Smooth muscle cell (in vitro differentiated cells): ENCODE data around the gene PIEZO1. TPM values are rescaled to one million over a fixed set of nuclear protein-coding genes. Genes with fewer than 3 reads are reported as not detected.

Experiments
- DNase-seq: peaks from one replicate; lab custom pipeline; 2025; ENCODE audit not compliant: unreplicated experiment; lab: John Stamatoyannopoulos, UW
- H2AFZ ChIP-seq: fragments of 200-600 bp; sonication (generic); 2 replicates; pipeline ENCODE4 v1.6.0; 2016; ENCODE audit warnings: antibody characterized with exemption, low read depth, mild to moderate bottlenecking
- H3F3A ChIP-seq: fragments of 200-600 bp; sonication (generic); 2 replicates; pipeline ENCODE4 v1.6.0; 2017; ENCODE audit warnings: antibody characterized with exemption, low read depth
- H3K27ac ChIP-seq: fragments of 200-600 bp; sonication (generic); 2 replicates; pipeline ENCODE4 v1.5.1; 2016; ENCODE audit warnings: low read depth, mild to moderate bottlenecking
- H3K27me3 ChIP-seq: fragments of 200-600 bp; sonication (generic); 2 replicates; pipeline ENCODE4 v1.6.1; 2016; ENCODE audit warnings: low read depth, mild to moderate bottlenecking
- H3K36me3 ChIP-seq: fragments of 200-600 bp; sonication (generic); 2 replicates; pipeline ENCODE4 v1.5.1; 2016; ENCODE audit warnings: low read depth
- H3K4me1 ChIP-seq: fragments of 200-600 bp; sonication (generic); 2 replicates; pipeline ENCODE4 v1.5.1; 2016; ENCODE audit warnings: low read depth
- H3K4me2 ChIP-seq: fragments of 200-600 bp; sonication (generic); 2 replicates; pipeline ENCODE4 v1.6.0; 2016; ENCODE audit warnings: mild to moderate bottlenecking
- H3K4me3 ChIP-seq: fragments of 200-600 bp; sonication (generic); 2 replicates; pipeline ENCODE4 v1.5.1; 2016; ENCODE audit warnings: mild to moderate bottlenecking
- H3K79me2 ChIP-seq: fragments of 200-600 bp; sonication (generic); 2 replicates; pipeline ENCODE4 v1.6.0; 2016; ENCODE audit warnings: low read depth, mild to moderate bottlenecking
- H3K9ac ChIP-seq: fragments of 200-600 bp; sonication (generic); 2 replicates; pipeline ENCODE4 v1.6.0; 2016; ENCODE audit warnings: low read depth
- H3K9me3 ChIP-seq: fragments of 200-600 bp; sonication (generic); replicated peaks from 2 replicates; pipeline ENCODE4 v1.5.1; 2016; ENCODE audit warnings: low read depth
- H4K20me1 ChIP-seq: fragments of 200-600 bp; sonication (generic); 2 replicates; pipeline ENCODE4 v1.6.0; 2016; ENCODE audit warnings: low read depth
- WGBS: methylation state at CpG from one replicate; pipeline ENCODE4 v1.1.7; 2016; ENCODE audit warnings: low lambda C conversion rate; 5-methylcytosine and 5-hydroxymethylcytosine counted together
- polyA plus RNA-seq: library from polyadenylated mRNA; unstranded; fragments of >200 nt; fragmentation: Nextera tagmentation; extraction: Ambion mirVana; gene quantifications from 2 replicates; pipeline ENCODE4 v1.2.1, GENCODE V29; 2016
- total RNA-seq: library from RNA; depleted of rRNA; stranded (reverse); fragments of >200 nt; gene quantifications from 2 replicates; pipeline ENCODE4 v1.2.3, GENCODE V29; 2014
- TF ChIP-seq, protein P1 (sequence below): fragments of 200-600 bp; sonication (generic); IDR thresholded peaks from 2 replicates; pipeline ENCODE4 v1.5.1; 2017; ENCODE audit warnings: borderline replicate concordance, mild to moderate bottlenecking, antibody characterized with exemption; ENCODE audit not compliant: insufficient read depth, poor library complexity, severe bottlenecking

PIEZO1 gene
- total and polyA plus RNA-seq, 2 experiments from 2014 or later: 62.1 to 70.9 TPM

GRCh38 chr16:88820385-88821025, 35.5 kb upstream of the PIEZO1 start:
- no peak overlapping the region for H3K4me3 ChIP-seq
- H3K36me3 ChIP-seq: no peaks in the 10 kb centered on the region
- no peaks in the 10 kb centered on the region for H4K20me1 ChIP-seq
- H3K27ac ChIP-seq: no peak overlapping the region
- H2AFZ ChIP-seq: no peak overlapping the region
- no peak overlapping the region for H3K9ac ChIP-seq
- H3K27me3 ChIP-seq: no peaks in the 10 kb centered on the region
- no peak for DNase-seq
- 96% methylated on average over 17 of the region's 20 CpGs for WGBS
- TF ChIP-seq, protein P1, sequence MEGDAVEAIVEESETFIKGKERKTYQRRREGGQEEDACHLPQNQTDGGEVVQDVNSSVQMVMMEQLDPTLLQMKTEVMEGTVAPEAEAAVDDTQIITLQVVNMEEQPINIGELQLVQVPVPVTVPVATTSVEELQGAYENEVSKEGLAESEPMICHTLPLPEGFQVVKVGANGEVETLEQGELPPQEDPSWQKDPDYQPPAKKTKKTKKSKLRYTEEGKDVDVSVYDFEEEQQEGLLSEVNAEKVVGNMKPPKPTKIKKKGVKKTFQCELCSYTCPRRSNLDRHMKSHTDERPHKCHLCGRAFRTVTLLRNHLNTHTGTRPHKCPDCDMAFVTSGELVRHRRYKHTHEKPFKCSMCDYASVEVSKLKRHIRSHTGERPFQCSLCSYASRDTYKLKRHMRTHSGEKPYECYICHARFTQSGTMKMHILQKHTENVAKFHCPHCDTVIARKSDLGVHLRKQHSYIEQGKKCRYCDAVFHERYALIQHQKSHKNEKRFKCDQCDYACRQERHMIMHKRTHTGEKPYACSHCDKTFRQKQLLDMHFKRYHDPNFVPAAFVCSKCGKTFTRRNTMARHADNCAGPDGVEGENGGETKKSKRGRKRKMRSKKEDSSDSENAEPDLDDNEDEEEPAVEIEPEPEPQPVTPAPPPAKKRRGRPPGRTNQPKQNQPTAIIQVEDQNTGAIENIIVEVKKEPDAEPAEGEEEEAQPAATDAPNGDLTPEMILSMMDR: no peak
- H3K79me2 ChIP-seq: no peaks in the 10 kb centered on the region
- no peak overlapping the region for H3K4me2 ChIP-seq
- no peaks in the 10 kb centered on the region for H3K9me3 ChIP-seq
- H3K4me1 ChIP-seq: no peaks in the 10 kb centered on the region
- no peaks in the 10 kb centered on the region for H3F3A ChIP-seq

DNA sequence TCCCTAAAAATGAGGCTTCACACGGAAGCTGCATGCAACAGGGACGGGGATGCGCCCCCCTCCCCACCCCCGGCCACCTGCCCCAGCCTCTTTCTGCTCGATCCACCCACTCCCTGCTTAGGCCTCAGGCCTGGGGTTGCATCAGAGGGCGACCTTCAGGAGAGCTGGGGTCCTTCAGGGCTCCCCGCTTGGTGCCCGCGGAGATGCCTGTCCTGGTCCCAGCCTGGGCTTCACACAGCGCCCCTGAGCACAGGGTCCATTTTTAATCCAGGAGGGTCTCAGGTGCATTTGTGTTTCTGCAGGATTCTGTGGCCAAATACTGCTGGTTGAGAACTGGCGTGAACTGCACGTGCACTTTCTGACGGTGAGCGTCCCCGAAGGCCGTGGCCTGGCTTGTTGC, 34.1 kb upstream of the PIEZO1 start:
- Histone ChIP-seq H3K4me2 (no peak overlapping the region), H3K4me3 (no peak overlapping the region), H3K27ac (no peak overlapping the region), H3K36me3 (no peaks in the 10 kb centered on the region), H3K79me2 (no peaks in the 10 kb centered on the region), H2AFZ (no peak overlapping the region), H3F3A (no peaks in the 10 kb centered on the region), H3K27me3 (no peaks in the 10 kb centered on the region), H4K20me1 (no peaks in the 10 kb centered on the region), H3K9me3 (no peaks in the 10 kb centered on the region), H3K9ac (no peak overlapping the region), H3K4me1 (no peaks in the 10 kb centered on the region)
- TF ChIP-seq, protein P1: no peak
- WGBS: 90% methylated on average over 16 of the region's 16 CpGs
- DNase-seq: no peak

DNA sequence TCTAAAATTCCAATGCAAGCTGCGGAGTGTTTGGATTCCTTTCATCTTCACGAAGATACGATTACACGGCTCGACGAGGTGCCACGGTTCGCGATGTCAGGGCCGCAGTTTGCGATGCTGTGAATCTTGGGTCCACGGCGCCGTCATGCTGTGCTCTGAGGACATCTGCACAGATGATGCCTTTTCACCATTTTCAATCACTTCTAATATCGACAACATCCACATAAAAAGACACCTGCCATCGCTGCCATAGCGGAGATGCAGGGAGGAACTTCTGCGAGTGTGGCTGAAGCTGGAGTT, 33.5 kb upstream of the PIEZO1 start:
- TF ChIP-seq, protein P1: no peak
- Histone ChIP-seq H3K9me3 (no peaks in the 10 kb centered on the region), H3K4me3 (no peak overlapping the region), H4K20me1 (no peaks in the 10 kb centered on the region), H3K4me1 (no peaks in the 10 kb centered on the region), H3K79me2 (no peaks in the 10 kb centered on the region), H3K36me3 (no peaks in the 10 kb centered on the region), H3K27me3 (no peaks in the 10 kb centered on the region), H3K4me2 (no peak overlapping the region), H3F3A (no peaks in the 10 kb centered on the region), H3K27ac (no peak overlapping the region), H3K9ac (no peak overlapping the region), H2AFZ (no peak overlapping the region)
- DNase-seq: no peak
- WGBS: 94% methylated on average over 18 of the region's 18 CpGs

GRCh38 chr16:88817785-88818574, 33.0 kb upstream of the PIEZO1 start:
- Histone ChIP-seq H3K27me3 (no peaks in the 10 kb centered on the region), H3K36me3 (no peaks in the 10 kb centered on the region), H3F3A (no peaks in the 10 kb centered on the region), H3K9ac (no peak overlapping the region), H3K27ac (no peak overlapping the region), H3K4me2 (no peak overlapping the region), H2AFZ (no peak overlapping the region), H3K79me2 (no peaks in the 10 kb centered on the region), H3K4me3 (no peak overlapping the region), H3K4me1 (no peaks in the 10 kb centered on the region), H3K9me3 (no peaks in the 10 kb centered on the region), H4K20me1 (no peaks in the 10 kb centered on the region)
- no peak for DNase-seq
- 87% methylated on average over 40 of the region's 40 CpGs for WGBS
- TF ChIP-seq, protein P1: no peak
